Esophagus squamous epithelium (tissue), 5 donors: ENCODE results near the gene ADGRE3. TPM values are rescaled to one million over a fixed set of nuclear protein-coding genes. Genes with fewer than 3 reads are reported as not detected.

Experiments
- DNase-seq: peaks from one replicate; lab custom pipeline; 2025; lab: John Stamatoyannopoulos, UW
- H3K27ac ChIP-seq, 4 donors: fragments of 200-600 bp; sonication (generic); one replicate each; pipeline ENCODE4 v1.5.1; 2016 to 2019; ENCODE audit warnings: mild to moderate bottlenecking in 1 of 4
- H3K27me3 ChIP-seq, 4 donors: fragments of 200-600 bp; sonication (generic); 1 replicate in 3 of 4; 2 replicates in 1 of 4; pipeline versions ENCODE4 v1.5.1 to v1.6.0; 2017 to 2021; ENCODE audit warnings: antibody characterized with exemption in 1 of 4
- H3K36me3 ChIP-seq, 3 donors: fragments of 200-600 bp; sonication (generic); one replicate each; pipeline ENCODE4 v1.5.1; 2016 to 2019
- H3K4me1 ChIP-seq, 3 donors: fragments of 200-600 bp; sonication (generic); one replicate each; pipeline ENCODE4 v1.5.1; 2017 to 2019
- H3K4me3 ChIP-seq, 4 donors: fragments of 200-600 bp; sonication (generic); 1 replicate in 3 of 4; 2 replicates in 1 of 4; pipeline ENCODE4 v1.5.1; 2016 to 2019; ENCODE audit warnings: mild to moderate bottlenecking in 2 of 4, moderate library complexity in 1 of 4
- H3K9me3 ChIP-seq, 3 donors: fragments of 200-600 bp; sonication (generic); one replicate each; pipeline ENCODE4 v1.5.1; 2016 to 2019
- POLR2A ChIP-seq, 4 donors: fragments of 450-650 bp; IDR thresholded peaks; one replicate each; pipeline ENCODE4 v1.6.1; 2017; ENCODE audit warnings: antibody characterized with exemption in 4 of 4, mild to moderate bottlenecking in 4 of 4, moderate library complexity in 3 of 4
- WGBS, 2 donors: methylation state at CpG; one replicate each; pipeline ENCODE4 v1.1.5; 2018; 5-methylcytosine and 5-hydroxymethylcytosine counted together
- intact Hi-C: fragments of 100-400 bp; cut with DNase I; formaldehyde crosslinking; loops from one replicate; pipeline ENCODE4 v1.15.0; 2022
- total RNA-seq, 4 donors: library from RNA; depleted of rRNA; stranded (reverse); fragments of >200 nt; gene quantifications; one replicate each; pipeline ENCODE4 v1.1.0, GENCODE V29; 2016
- TF ChIP-seq, protein P1 (sequence below), 6 experiments: fragments of 450-650 bp in 4 of 6; fragments of 200-600 bp in 2 of 6; sonication (generic) in 2 of 6; IDR thresholded peaks; one replicate each; pipeline ENCODE4 v1.5.1; 2016 to 2019; ENCODE audit warnings: antibody characterized with exemption in 6 of 6, mild to moderate bottlenecking in 4 of 6, moderate library complexity in 4 of 6
- donor health status: DM: yes; HTN: yes; CAD: no.

Gene ADGRE3
- total RNA-seq, 4 donors from 2014 or later, result 0.29 TPM; not detected in 3

DNA sequence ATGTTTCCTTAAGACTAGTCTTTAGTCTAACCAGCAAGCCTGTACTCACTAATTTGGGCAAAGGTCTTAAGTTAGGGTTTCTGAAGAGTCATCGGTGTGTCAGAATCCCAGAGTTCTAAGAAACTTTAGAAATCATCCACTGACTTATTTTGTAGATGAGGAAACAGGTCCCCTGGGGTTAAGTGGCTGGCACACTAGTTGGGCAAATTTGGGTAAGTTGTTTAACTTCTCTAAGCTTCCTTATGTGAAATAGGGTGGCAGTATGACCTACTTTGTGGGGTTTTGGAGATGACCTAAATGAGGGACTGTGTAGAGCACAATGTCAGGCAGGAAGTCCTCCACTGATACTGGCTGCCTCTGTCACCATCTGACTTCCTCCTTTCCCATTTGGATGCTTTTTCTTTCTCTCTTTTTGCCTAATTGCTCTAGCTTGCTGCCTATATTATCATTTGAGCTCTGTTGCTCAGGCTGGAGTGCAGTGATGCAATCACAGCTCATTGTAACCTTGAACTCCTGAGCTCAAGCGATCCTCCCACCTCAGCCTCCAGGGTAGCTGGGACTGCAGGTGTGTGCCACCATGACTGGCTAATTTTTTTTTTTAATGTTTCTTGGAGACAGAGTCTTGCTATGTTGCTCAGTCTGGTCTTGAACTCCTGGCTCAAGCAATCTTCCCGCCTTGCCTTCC is 2.3 kb downstream of the ADGRE3 start:
- TF ChIP-seq POLR2A (IDR thresholded peaks at IDR 0.05), result no peak
- TF ChIP-seq, protein P1, sequence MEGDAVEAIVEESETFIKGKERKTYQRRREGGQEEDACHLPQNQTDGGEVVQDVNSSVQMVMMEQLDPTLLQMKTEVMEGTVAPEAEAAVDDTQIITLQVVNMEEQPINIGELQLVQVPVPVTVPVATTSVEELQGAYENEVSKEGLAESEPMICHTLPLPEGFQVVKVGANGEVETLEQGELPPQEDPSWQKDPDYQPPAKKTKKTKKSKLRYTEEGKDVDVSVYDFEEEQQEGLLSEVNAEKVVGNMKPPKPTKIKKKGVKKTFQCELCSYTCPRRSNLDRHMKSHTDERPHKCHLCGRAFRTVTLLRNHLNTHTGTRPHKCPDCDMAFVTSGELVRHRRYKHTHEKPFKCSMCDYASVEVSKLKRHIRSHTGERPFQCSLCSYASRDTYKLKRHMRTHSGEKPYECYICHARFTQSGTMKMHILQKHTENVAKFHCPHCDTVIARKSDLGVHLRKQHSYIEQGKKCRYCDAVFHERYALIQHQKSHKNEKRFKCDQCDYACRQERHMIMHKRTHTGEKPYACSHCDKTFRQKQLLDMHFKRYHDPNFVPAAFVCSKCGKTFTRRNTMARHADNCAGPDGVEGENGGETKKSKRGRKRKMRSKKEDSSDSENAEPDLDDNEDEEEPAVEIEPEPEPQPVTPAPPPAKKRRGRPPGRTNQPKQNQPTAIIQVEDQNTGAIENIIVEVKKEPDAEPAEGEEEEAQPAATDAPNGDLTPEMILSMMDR (IDR thresholded peaks at IDR 0.05), result no peak
- Histone ChIP-seq H3K27ac (peak overlapping the region in 1 of 4 donors; percentile 5), H3K27me3 (peaks cover 0 to 38% (median 0%) of the 10 kb centered on the region in 4 donors), H3K9me3 (peaks cover 0 to 17% (median 0%) of the 10 kb centered on the region in 3 donors), H3K36me3 (no peaks in the 10 kb centered on the region), H3K4me3 (no peak overlapping the region), H3K4me1 (no peaks in the 10 kb centered on the region)
- intact Hi-C loops, result no loop called here
- DNase-seq, result no peak
- 60 to 78% methylated on average over 2 to 3 of the region's 3 CpGs for WGBS, 2 donors

DNA sequence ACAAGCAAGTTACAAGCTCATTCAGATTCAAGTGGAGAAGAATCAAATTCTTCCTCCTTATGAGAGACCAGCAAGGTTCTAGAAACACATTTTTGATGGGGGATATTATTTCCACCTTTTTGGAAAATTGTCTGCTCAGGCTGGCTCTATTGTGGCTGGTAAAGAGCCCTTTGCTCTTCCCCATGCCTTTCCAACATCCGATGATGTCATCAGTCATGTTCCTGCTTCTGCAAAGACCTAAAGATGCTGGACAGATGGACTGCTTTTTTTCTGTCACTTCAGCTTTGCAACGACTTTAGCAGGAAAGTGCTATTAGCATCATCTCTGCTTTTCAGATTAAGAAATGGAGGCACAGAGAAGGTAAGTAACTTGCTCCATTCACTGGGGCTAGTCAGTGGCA is 4.2 kb downstream of the ADGRE3 start:
- Histone ChIP-seq H3K4me1 (no peaks in the 10 kb centered on the region), H3K27ac (no peak overlapping the region), H3K36me3 (no peaks in the 10 kb centered on the region), H3K9me3 (peaks cover 0 to 17% (median 0%) of the 10 kb centered on the region in 3 donors), H3K27me3 (peaks cover 0 to 30% (median 0%) of the 10 kb centered on the region in 4 donors), H3K4me3 (no peak overlapping the region)
- no peak for DNase-seq
- TF ChIP-seq POLR2A (IDR thresholded peaks at IDR 0.05), result no peak
- TF ChIP-seq, protein P1 (IDR thresholded peaks at IDR 0.05), result no peak
- intact Hi-C loops, result no loop called here
- 47 to 52% methylated on average over 2 of the region's 2 CpGs for WGBS, 2 donors

DNA sequence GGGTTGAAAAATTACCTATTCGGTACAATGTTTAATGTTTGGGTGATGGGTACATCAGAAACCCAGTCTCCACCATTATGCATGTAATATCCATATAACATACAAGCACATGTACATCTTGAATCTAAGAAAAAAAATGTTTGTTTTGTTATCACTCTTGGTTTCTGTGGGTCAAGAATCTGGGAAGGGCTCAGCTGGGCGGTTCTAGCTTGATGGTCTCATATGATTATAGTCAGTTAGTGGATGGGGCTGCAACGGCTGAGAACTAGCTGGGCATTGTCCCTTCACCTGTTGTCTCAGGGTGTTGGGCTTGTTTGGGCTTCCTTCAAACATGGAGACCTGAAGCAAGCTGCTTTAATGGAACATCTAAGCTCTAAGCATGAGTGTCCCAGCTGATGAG is 4.7 kb downstream of the ADGRE3 start:
- H3K36me3 ChIP-seq, result no peaks in the 10 kb centered on the region
- no peak for DNase-seq
- peaks cover 0 to 17% (median 0%) of the 10 kb centered on the region in 3 donors for H3K9me3 ChIP-seq
- H3K4me1 ChIP-seq, result no peaks in the 10 kb centered on the region
- no peak for TF ChIP-seq POLR2A (IDR thresholded peaks at IDR 0.05)
- TF ChIP-seq, protein P1 (IDR thresholded peaks at IDR 0.05), result no peak
- intact Hi-C loops, result no loop called here
- H3K27me3 ChIP-seq, result peaks cover 0 to 26% (median 0%) of the 10 kb centered on the region in 4 donors
- no peak overlapping the region for H3K27ac ChIP-seq
- 59 to 78% methylated on average over 3 of the region's 3 CpGs for WGBS, 2 donors
- H3K4me3 ChIP-seq, result no peak overlapping the region

DNA sequence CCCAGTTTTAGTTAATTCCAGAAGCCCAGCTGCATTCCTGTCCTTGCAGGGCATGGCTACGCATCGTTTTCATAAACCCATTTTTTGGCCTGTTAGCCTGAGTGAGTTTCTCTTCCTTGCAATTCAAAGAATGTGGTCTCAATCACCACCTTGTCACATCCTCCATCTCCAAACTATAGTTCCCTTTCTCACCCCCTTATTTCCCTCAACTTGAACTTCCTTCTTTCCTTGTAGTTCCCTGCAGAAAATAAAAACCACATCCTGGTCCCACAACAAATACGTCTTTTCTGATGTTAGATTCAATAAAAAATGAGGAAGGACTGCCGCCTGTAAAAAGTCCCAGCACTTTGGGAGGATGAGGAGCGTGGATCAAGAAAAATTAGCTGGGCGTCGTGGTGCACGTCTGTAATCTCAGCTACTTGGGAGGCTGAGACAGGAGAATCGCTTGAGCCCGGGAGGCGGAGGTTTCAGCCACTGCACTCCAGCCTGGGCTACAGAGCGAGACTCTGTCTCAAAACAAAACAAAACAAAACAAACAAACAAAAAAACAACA is 13.2 kb downstream of the ADGRE3 start:
- DNase-seq, result no peak
- WGBS, 2 donors, result 58 to 72% methylated on average over 12 of the region's 12 CpGs
- no peaks in the 10 kb centered on the region for H3K9me3 ChIP-seq
- intact Hi-C loops, result no loop called here
- no peak overlapping the region for H3K27ac ChIP-seq
- H3K36me3 ChIP-seq, result no peaks in the 10 kb centered on the region
- H3K27me3 ChIP-seq, result peaks cover 0 to 12% (median 0%) of the 10 kb centered on the region in 4 donors
- TF ChIP-seq, protein P1 (IDR thresholded peaks at IDR 0.05), result no peak
- no peak for TF ChIP-seq POLR2A (IDR thresholded peaks at IDR 0.05)
- H3K4me1 ChIP-seq, result no peaks in the 10 kb centered on the region
- no peak overlapping the region for H3K4me3 ChIP-seq

DNA sequence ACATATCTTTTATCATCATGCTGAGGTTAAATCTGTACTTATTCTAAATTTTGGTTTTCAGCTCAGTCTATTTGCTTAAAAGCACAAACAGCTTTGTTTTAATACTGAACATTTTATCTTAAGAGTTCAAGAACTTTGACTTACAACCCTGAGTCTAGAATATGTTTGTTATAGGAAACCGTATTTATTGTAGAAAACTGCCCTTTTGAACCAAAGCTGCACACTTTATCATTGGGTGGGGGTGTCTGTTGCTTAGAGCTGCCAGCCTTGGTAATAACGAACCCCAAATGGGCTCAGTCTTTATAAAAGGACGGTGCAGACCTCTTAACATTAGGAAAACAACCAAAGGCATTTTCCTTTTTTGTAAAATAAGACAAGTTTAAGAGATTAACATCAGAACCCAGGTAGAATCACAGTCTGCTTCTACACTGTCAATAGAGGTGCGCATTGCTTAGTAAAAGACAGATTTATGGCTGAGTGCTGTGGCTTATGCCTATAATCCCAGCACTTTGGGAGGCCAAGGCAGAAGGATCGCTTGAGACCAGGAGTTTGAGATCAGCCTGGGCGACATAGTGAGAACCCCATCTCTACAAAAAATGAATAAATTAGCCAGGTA is 14.7 kb downstream of the ADGRE3 start:
- WGBS, 2 donors, result 45 to 57% methylated on average over 5 to 6 of the region's 6 CpGs
- TF ChIP-seq, protein P1 (IDR thresholded peaks at IDR 0.05), result no peak
- TF ChIP-seq POLR2A (IDR thresholded peaks at IDR 0.05), result no peak
- H3K4me3 ChIP-seq, result no peak overlapping the region
- H3K4me1 ChIP-seq, result no peaks in the 10 kb centered on the region
- no peaks in the 10 kb centered on the region for H3K9me3 ChIP-seq
- intact Hi-C loops, result no loop called here
- H3K36me3 ChIP-seq, result no peaks in the 10 kb centered on the region
- peaks cover 0 to 16% (median 0%) of the 10 kb centered on the region in 4 donors for H3K27me3 ChIP-seq
- DNase-seq, result no peak
- H3K27ac ChIP-seq, result no peak overlapping the region
